Rectal smooth muscle tissue (tissue), 1 donor: ENCODE data around the gene TMEM235.
A peak's percentile ranks its signal among the peaks of the same experiment; 100 is the strongest.

Experiments
- H3K27ac ChIP-seq: one replicate; pipeline ENCODE4 v1.7.0; 2013; ENCODE audit warnings: low read depth, low read length, inconsistent platforms
- H3K27me3 ChIP-seq: one replicate; pipeline ENCODE4 v1.7.0; 2013; ENCODE audit warnings: low read length; ENCODE audit not compliant: control insufficient read depth, insufficient read depth
- H3K36me3 ChIP-seq: one replicate; pipeline ENCODE4 v1.7.0; 2013; ENCODE audit warnings: low read length; ENCODE audit not compliant: control insufficient read depth, insufficient read depth
- H3K4me1 ChIP-seq: one replicate; pipeline ENCODE4 v1.7.0; 2013; ENCODE audit warnings: low read length; ENCODE audit not compliant: control insufficient read depth, insufficient read depth
- H3K4me3 ChIP-seq: one replicate; pipeline ENCODE4 v1.7.0; 2013; ENCODE audit warnings: low read length
- H3K9ac ChIP-seq: one replicate; pipeline ENCODE4 v1.7.0; 2013; ENCODE audit warnings: low read length

TMEM235 gene

GRCh38 chr17:78230996-78231935 is at the start of gene TMEM235:
Gene TMEM235 (plus strand): TSS chr17:78231631. CDS start chr17:78232024, 393 bp downstream.
- H3K27ac ChIP-seq = no peak within 1 kb of the TSS
- no peak within 1 kb of the TSS for H3K4me3 ChIP-seq
- no peak within 1 kb of the TSS for H3K9ac ChIP-seq
- H3K4me1 ChIP-seq = no peaks in the 10 kb centered on the region
- peaks cover 26% of the 10 kb centered on the region for H3K27me3 ChIP-seq
- H3K36me3 ChIP-seq = no peaks in the 10 kb centered on the region

GRCh38 chr17:78182504-78182903 is 48.9 kb upstream of the TMEM235 start:
- no peak overlapping the region for H3K9ac ChIP-seq
- peaks cover 8% of the 10 kb centered on the region for H3K4me1 ChIP-seq
- no peaks in the 10 kb centered on the region for H3K27me3 ChIP-seq
- no peak overlapping the region for H3K4me3 ChIP-seq
- no peak overlapping the region for H3K27ac ChIP-seq
- no peaks in the 10 kb centered on the region for H3K36me3 ChIP-seq

- Histone ChIP-seq H3K4me1 (peaks cover 8% of the 10 kb centered on the region), H3K27me3 (no peaks in the 10 kb centered on the region), H3K4me3 (no peak overlapping the region), H3K27ac (no peak overlapping the region), H3K9ac (no peak overlapping the region), H3K36me3 (no peaks in the 10 kb centered on the region)
These were observed 47.5 kb upstream of the TMEM235 start for GRCh38 chr17:78183916-78184315.

GRCh38 chr17:78184351-78184750 is 47.1 kb upstream of the TMEM235 start:
- no peak overlapping the region for H3K4me3 ChIP-seq

GRCh38 chr17:78184868-78185267 is 46.6 kb upstream of the TMEM235 start:
- no peaks in the 10 kb centered on the region for H3K36me3 ChIP-seq
- no peak overlapping the region for H3K27ac ChIP-seq
- H3K4me3 ChIP-seq = no peak overlapping the region
- H3K27me3 ChIP-seq = no peaks in the 10 kb centered on the region
- H3K4me1 ChIP-seq = peaks cover 8% of the 10 kb centered on the region
- H3K9ac ChIP-seq = no peak overlapping the region

More at GRCh38 chr17:78184351-78184750, 47.1 kb upstream of the TMEM235 start:
- Histone ChIP-seq H3K4me1 (peaks cover 8% of the 10 kb centered on the region), H3K9ac (no peak overlapping the region), H3K36me3 (no peaks in the 10 kb centered on the region), H3K27me3 (no peaks in the 10 kb centered on the region), H3K27ac (no peak overlapping the region)

GRCh38 chr17:78185981-78186691 is 45.3 kb upstream of the TMEM235 start:
- no peak overlapping the region for H3K4me3 ChIP-seq
- H3K27me3 ChIP-seq = no peaks in the 10 kb centered on the region
- H3K36me3 ChIP-seq = no peaks in the 10 kb centered on the region
- H3K27ac ChIP-seq = no peak overlapping the region
- H3K4me1 ChIP-seq = peaks cover 2% of the 10 kb centered on the region
- H3K9ac ChIP-seq = no peak overlapping the region

GRCh38 chr17:78186692-78187595 is 44.5 kb upstream of the TMEM235 start, which contains the start of the genes AFMID and TK1:
Gene AFMID (plus strand): TSS chr17:78187362. CDS start chr17:78187371, 9 bp downstream.
Gene TK1 (minus strand): TSS chr17:78187052. CDS start chr17:78186994, 58 bp downstream.
- H3K36me3 ChIP-seq = no peaks in the 10 kb centered on the region
- peaks cover 2% of the 10 kb centered on the region for H3K4me1 ChIP-seq
- no peaks in the 10 kb centered on the region for H3K27me3 ChIP-seq
- no peak within 1 kb of the TSS for H3K9ac ChIP-seq
- peak within 1 kb of the TSS; percentile 78 for H3K4me3 ChIP-seq
- H3K27ac ChIP-seq = no peak within 1 kb of the TSS

- no peak overlapping the region for H3K27ac ChIP-seq
- H3K9ac ChIP-seq = no peak overlapping the region
- no peak overlapping the region for H3K4me3 ChIP-seq
These were observed 34.7 kb upstream of the TMEM235 start for GRCh38 chr17:78196716-78197115.

GRCh38 chr17:78197147-78197832 is 34.1 kb upstream of the TMEM235 start:
- Histone ChIP-seq H3K27ac (no peak overlapping the region), H3K36me3 (no peaks in the 10 kb centered on the region), H3K4me1 (no peaks in the 10 kb centered on the region), H3K9ac (no peak overlapping the region), H3K4me3 (no peak overlapping the region), H3K27me3 (no peaks in the 10 kb centered on the region)

More at GRCh38 chr17:78196716-78197115, 34.7 kb upstream of the TMEM235 start:
- H3K4me1 ChIP-seq = no peaks in the 10 kb centered on the region
- no peaks in the 10 kb centered on the region for H3K27me3 ChIP-seq
- no peaks in the 10 kb centered on the region for H3K36me3 ChIP-seq

- Histone ChIP-seq H3K27me3 (no peaks in the 10 kb centered on the region), H3K36me3 (peaks cover 4% of the 10 kb centered on the region), H3K9ac (no peak overlapping the region), H3K4me3 (no peak overlapping the region), H3K27ac (no peak overlapping the region), H3K4me1 (no peaks in the 10 kb centered on the region)
These were observed 31.0 kb upstream of the TMEM235 start for GRCh38 chr17:78200451-78200850.

GRCh38 chr17:78202666-78203065 is 28.8 kb upstream of the TMEM235 start:
- H3K4me3 ChIP-seq = no peak overlapping the region
- no peak overlapping the region for H3K9ac ChIP-seq
- peaks cover 4% of the 10 kb centered on the region for H3K36me3 ChIP-seq
- H3K27me3 ChIP-seq = no peaks in the 10 kb centered on the region
- H3K27ac ChIP-seq = no peak overlapping the region
- no peaks in the 10 kb centered on the region for H3K4me1 ChIP-seq
